ENCODE data around the gene MED10.

DNA sequence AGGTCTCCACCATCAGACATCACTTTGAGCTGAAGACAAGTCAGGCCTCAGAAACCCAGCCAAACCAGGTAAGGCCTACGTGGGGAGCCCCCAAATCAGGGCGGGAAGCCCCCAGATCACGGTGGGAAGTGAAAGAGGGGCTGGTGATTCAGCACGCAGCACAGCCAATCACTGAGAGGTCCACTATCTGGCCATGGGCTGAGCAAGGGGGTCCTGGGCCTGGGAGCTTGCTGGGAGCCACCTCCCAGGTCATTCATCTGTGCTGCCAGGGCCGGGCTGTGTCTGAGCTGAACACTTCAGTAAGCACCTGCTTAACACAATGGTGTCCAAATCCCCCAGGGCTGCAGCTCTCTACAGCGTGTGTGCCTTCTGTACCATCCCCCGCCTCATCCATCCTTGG, 15.5 kb downstream of the MED10 start:
- no peak for TF ChIP-seq POLR2A (IDR thresholded peaks at IDR 0.05)
- TF ChIP-seq, protein P1, sequence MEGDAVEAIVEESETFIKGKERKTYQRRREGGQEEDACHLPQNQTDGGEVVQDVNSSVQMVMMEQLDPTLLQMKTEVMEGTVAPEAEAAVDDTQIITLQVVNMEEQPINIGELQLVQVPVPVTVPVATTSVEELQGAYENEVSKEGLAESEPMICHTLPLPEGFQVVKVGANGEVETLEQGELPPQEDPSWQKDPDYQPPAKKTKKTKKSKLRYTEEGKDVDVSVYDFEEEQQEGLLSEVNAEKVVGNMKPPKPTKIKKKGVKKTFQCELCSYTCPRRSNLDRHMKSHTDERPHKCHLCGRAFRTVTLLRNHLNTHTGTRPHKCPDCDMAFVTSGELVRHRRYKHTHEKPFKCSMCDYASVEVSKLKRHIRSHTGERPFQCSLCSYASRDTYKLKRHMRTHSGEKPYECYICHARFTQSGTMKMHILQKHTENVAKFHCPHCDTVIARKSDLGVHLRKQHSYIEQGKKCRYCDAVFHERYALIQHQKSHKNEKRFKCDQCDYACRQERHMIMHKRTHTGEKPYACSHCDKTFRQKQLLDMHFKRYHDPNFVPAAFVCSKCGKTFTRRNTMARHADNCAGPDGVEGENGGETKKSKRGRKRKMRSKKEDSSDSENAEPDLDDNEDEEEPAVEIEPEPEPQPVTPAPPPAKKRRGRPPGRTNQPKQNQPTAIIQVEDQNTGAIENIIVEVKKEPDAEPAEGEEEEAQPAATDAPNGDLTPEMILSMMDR (IDR thresholded peaks at IDR 0.05) = no peak
